Caki2 (cell line): ENCODE measurements around the gene ZNF319. TPM values are rescaled to one million over a fixed set of nuclear protein-coding genes. Genes with fewer than 3 reads are reported as not detected.

Experiments
- DNase-seq: peaks from one replicate; pipeline ENCODE4 v3.0.0-alpha.2; 2015; ENCODE audit warnings: low read depth
- in situ Hi-C: cut with HindIII; loops from 2 replicates; pipeline ENCODE4 v1.10.0; 2016; ENCODE audit warnings: low sequenced_read_pairs, low pct_unique_long_range_greater_than_20kb, mixed read lengths
- total RNA-seq: library from RNA; depleted of rRNA; stranded (reverse); fragments of >200 nt; shearing (Covaris generic); gene quantifications from 2 replicates; pipeline ENCODE4 v1.2.3, GENCODE V29; 2014; ENCODE audit warnings: low replicate concordance; rRNA removed

Gene ZNF319
- 1.7 and 6.3 TPM in 2 replicates for total RNA-seq

- in situ Hi-C loops: no loop called here
- DNase-seq: no peak
Measured at GRCh38 chr16:57999971-58000705, at the start of gene ZNF319. TSS of gene ZNF319 (minus strand) at chr16:58000672. CDS start at chr16:57998265, 2,407 bp downstream.

- no peak for DNase-seq
- in situ Hi-C loops: no loop called here
Measured at GRCh38 chr16:58049232-58050185, 49.0 kb upstream of the ZNF319 start.

- no peak for DNase-seq
- in situ Hi-C loops: no loop called here
Measured at GRCh38 chr16:58048494-58049231, 48.2 kb upstream of the ZNF319 start.

GRCh38 chr16:58047557-58048348, 47.3 kb upstream of the ZNF319 start:
- DNase-seq: no peak

DNA sequence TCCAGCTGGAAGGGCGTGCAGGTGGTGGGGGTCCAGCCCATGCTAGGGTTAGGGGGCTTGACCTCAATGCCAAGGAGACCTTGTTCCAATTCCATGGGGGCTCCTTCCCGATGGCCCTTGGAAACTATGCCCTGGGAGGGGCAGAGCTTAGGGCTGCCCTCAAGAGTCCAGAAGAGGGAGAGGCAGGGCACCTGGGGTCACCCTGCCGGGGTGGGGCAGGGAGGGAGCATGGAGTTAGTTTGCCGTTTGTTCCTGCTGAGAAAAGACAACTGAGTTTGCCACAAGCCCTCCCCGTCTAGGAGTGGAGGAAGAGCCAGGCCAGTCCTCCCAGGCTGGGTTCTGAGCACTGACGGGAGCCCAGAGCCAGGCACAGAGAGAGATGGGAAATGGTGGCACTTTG, 46.5 kb upstream of the ZNF319 start:
- in situ Hi-C loops: no loop called here
- no peak for DNase-seq

More at GRCh38 chr16:58047557-58048348, 47.3 kb upstream of the ZNF319 start:
- in situ Hi-C loops: no loop called here

DNA sequence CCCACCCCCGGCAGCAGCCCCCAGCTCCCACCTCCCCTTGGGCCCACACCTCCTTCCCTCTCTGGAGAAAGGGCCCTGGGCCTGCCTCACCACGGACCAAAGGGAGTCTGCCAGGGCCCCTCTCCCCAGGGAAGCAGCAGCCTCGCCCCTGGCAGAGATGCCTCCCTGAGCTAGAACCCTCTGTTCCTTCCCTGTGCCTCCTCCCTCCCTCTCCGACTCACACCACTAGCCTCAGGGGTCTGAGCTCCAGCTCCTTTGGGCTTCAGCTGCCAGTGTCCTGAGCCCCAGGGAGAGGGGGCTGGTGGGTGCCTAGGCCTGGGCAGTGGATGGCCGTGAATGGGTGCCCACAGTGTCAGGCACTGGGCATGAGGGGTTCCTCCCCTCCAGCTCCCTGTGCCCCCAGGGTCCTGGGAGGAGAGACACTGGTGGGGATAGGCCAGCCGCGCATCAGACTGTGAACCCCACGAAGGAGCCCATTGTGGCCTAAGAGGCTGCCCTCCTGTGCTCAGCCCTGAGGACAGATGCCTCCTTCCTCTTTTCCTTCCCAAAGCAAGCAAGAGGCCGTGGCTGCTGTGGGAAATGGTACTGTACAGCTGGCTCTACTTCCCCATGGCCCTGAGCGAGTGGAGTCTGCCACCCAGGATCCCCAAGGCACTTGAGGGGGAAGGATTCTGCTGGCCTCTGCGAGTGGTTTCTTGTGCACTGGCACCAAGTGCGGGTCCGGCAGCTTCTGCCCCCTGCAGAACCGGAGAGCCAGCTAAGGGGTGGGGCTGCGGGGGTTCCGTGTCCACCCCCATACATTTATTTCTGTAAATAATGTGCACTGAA, 45.8 kb upstream of the ZNF319 start:
- no peak for DNase-seq
- in situ Hi-C loops: no loop called here

DNA sequence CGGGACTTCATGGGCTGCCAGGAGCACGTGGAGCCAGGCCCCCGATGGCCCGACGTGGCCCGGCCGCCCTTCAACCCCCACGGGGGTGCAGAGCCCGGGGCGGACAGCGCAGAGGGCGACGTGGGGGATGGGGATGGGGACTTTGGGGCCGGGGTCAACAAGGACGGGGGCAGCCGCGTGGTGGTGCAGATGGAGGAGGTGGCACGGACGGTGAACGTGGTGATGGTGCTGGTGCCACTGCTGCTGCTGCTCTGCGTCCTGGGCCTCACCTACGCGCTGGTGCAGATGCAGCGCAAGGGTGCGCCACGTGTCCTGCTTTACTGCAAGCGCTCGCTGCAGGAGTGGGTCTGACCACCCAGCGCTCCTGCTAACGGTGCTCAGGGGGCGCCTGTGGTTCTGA, 44.6 kb upstream of the ZNF319 start:
- DNase-seq: no peak
- in situ Hi-C loops: no loop called here

DNA sequence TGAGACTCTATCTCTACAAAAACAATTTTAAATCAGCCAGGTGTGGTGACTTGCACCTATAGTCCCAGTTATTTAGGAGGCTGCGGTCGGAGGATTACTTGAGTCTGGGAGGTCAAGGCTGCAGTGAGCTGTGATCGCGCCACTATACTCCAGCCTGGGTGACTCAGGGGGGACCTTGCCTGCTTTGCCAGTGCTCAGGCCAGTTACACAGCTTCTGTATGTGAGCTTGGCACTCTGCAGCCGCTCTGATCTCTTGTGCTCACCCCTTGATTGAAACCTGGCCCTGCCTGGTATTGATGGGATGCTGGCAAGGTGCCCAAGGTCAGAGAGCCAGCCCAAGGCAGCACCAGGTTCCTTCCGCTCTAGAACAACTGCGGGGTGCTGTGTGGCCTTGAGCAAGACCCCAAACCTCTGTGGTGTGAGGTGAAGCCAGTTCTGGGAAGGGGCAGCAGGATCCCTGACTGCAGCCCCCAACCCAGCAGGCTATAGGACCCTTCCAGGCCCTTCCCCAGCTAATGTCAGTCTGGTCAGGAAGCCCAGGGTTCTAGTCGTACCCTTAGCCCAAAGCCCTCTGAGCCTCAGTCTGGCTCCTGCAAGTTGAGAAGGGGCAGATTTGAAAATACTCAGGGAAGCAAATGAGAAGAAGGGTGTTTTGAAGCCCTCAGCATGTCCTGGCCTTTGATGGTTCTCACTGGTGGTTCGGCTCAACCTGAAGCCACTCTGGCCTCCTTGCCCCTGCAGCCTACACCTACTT, 44.0 kb upstream of the ZNF319 start:
- in situ Hi-C loops: no loop called here
- no peak for DNase-seq

GRCh38 chr16:58043571-58044155, 43.2 kb upstream of the ZNF319 start:
- in situ Hi-C loops: no loop called here

GRCh38 chr16:58042886-58043515, 42.5 kb upstream of the ZNF319 start:
- in situ Hi-C loops: no loop called here
- no peak for DNase-seq

More at GRCh38 chr16:58043571-58044155, 43.2 kb upstream of the ZNF319 start:
- no peak for DNase-seq

DNA sequence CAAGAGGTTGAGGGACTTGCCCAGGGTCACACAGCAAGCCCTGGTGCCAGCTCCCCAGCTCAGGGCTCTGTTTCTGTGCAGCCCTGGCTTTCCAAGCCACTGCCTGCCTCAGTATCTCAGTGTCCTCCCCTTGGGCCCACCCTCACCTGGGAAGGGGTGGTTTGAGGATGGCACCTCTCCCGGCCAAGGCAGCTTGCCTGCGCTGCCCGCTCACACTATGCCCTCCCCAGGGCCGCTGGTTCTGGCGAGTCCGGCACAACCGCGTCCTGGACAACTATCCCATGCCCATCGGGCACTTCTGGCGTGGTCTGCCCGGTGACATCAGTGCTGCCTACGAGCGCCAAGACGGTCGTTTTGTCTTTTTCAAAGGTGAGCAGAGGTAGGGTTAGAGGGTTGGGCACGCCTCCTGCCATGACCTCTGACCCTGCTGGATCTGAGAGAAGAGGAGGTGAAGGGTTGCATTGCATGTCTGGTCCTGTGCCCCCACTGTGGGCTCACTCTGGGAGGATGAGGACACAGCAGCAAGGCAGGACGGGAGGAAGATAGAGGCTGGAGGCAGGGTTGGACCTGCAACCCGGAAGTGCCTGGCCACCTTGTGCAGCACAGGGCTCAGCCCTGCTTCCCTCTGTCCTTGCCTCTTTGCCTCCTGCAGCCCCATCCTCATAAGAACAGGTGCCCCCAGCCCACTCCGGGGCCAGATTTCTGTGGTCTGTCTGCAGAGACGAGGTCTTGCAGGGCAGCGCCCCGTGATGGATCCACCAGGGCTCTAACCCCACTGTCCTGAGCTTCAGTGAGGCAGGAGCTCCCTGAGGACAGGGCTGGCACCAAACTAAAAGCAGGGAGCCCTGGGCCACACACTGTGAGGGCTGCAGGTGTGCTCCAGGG, 41.8 kb upstream of the ZNF319 start:
- DNase-seq: no peak
- in situ Hi-C loops: no loop called here

- no peak for DNase-seq
- in situ Hi-C loops: no loop called here
Measured at GRCh38 chr16:58041628-58041955, 41.1 kb upstream of the ZNF319 start.

DNA sequence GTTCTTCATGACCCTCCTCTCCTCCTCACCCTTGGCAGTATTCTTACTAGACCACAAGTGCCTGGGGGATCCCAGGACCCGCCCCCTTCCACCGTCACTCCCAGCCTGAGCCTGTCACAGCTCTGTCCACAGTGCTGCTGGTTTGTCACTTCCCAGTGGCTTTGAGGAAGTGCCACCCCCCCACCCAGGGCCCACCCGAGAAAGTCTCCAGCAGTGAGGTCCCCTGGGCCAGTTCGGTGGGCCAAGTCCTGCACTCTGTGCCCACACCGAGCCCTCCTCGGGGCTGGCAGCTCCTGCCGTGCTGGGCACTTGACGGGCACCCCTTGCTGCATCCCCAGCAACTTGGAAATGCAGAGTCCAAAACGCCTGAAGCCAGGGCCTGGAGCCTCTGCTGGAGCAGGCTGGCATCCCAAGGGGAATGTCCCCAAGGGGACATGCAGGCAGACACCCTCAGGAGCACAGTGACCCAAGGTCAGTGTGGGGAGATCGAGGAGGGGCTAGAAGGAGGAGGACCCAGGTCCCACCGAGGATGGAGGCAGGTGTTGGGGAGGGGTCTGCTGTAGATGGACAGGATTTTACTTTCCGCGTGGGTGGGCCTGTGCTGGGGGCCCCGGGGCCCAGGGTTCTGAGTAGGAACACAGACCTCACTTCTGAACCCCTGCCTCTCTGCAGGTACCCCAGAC, 40.6 kb upstream of the ZNF319 start:
- in situ Hi-C loops: no loop called here

DNA sequence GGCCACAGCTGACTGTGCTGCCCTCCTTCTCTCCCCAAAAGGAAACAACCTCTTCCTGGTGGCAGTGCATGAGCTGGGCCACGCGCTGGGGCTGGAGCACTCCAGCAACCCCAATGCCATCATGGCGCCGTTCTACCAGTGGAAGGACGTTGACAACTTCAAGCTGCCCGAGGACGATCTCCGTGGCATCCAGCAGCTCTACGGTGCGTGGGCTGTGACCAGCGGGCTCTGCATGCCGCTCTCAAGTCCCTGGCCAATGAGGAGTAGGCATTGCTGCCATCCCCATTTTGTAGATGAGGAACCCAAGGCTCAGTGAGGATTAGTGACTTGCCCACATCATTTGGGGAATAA, 40.0 kb upstream of the ZNF319 start:
- in situ Hi-C loops: no loop called here
- DNase-seq: no peak

More for the DNA sequence above, 40.6 kb upstream of the ZNF319 start:
- DNase-seq: no peak
